Inferior parietal cortex (tissue), 1 donor: ENCODE results near the gene MBNL3.

Source experiments
- DNase-seq: peaks from one replicate; pipeline ENCODE4 v3.0.0-alpha.2; 2016; ENCODE audit errors: extremely low spot score

MBNL3 gene

GRCh38 chrX:132488819-132489577 lies at the start of gene MBNL3:
Gene MBNL3, minus strand, starts transcription at chrX:132489038. Its CDS starts 49,427 bp downstream, at chrX:132439611.
- peak; percentile 24 for DNase-seq

- no peak for DNase-seq
These were observed 44.6 kb upstream of the MBNL3 start for GRCh38 chrX:132533409-132533808.

- DNase-seq, result no peak
These were observed 44.1 kb upstream of the MBNL3 start for GRCh38 chrX:132532913-132533312.

- DNase-seq, result no peak
These were observed 43.3 kb upstream of the MBNL3 start for GRCh38 chrX:132532097-132532496.

GRCh38 chrX:132520792-132521191 lies 32.0 kb upstream of the MBNL3 start:
- no peak for DNase-seq

GRCh38 chrX:132520213-132520612 lies 31.4 kb upstream of the MBNL3 start:
- DNase-seq, result no peak

- DNase-seq, result no peak
These were observed 29.6 kb upstream of the MBNL3 start for GRCh38 chrX:132518401-132518800.

- no peak for DNase-seq
These were observed 20.0 kb upstream of the MBNL3 start for GRCh38 chrX:132508834-132509233.

GRCh38 chrX:132505116-132505515 lies 16.3 kb upstream of the MBNL3 start:
- no peak for DNase-seq

GRCh38 chrX:132504417-132504816 lies 15.6 kb upstream of the MBNL3 start:
- DNase-seq, result no peak

- no peak for DNase-seq
These were observed 12.8 kb upstream of the MBNL3 start for GRCh38 chrX:132501606-132502005.

- DNase-seq, result no peak
These were observed 8.6 kb upstream of the MBNL3 start for GRCh38 chrX:132497432-132497831.

- DNase-seq, result no peak
These were observed 4.3 kb upstream of the MBNL3 start for GRCh38 chrX:132493095-132493494.

- DNase-seq, result peak; percentile 6
These were observed 2.4 kb upstream of the MBNL3 start for GRCh38 chrX:132491191-132491590.

- DNase-seq, result no peak
These were observed 961 bp upstream of the MBNL3 start for GRCh38 chrX:132489578-132490419.

GRCh38 chrX:132488180-132488705 lies 595 bp downstream of the MBNL3 start:
- DNase-seq, result no peak

- no peak for DNase-seq
These were observed 2.1 kb downstream of the MBNL3 start for GRCh38 chrX:132486599-132487178.

GRCh38 chrX:132483951-132484350 lies 4.9 kb downstream of the MBNL3 start:
- DNase-seq, result no peak

GRCh38 chrX:132483488-132483887 lies 5.3 kb downstream of the MBNL3 start:
- DNase-seq, result no peak

GRCh38 chrX:132482632-132483031 lies 6.2 kb downstream of the MBNL3 start:
- DNase-seq, result no peak

GRCh38 chrX:132481449-132481848 lies 7.4 kb downstream of the MBNL3 start:
- no peak for DNase-seq

GRCh38 chrX:132480581-132481203 lies 8.1 kb downstream of the MBNL3 start:
- no peak for DNase-seq
